OCI-LY1 (cell line): ENCODE data around the gene STAMBPL1.

Experiments used
- H2AFZ ChIP-seq: fragments of 200-600 bp; sonication (generic), shearing (Covaris generic); 2 replicates; pipeline ENCODE4 v1.6.0; 2014; ENCODE audit warnings: antibody characterized with exemption, mild to moderate bottlenecking, low read length
- H3F3A ChIP-seq: fragments of 200-600 bp; sonication (generic), shearing (Covaris generic); 2 replicates; pipeline ENCODE4 v1.6.0; 2014; ENCODE audit warnings: mild to moderate bottlenecking, antibody characterized with exemption, low read length, moderate library complexity; ENCODE audit not compliant: insufficient read depth
- H3K27ac ChIP-seq: fragments of 200-600 bp; sonication (generic); 2 replicates; pipeline ENCODE4 v1.5.1; 2014; ENCODE audit warnings: low read length, mixed run types, mild to moderate bottlenecking, low read depth; ENCODE audit not compliant: poor library complexity, severe bottlenecking
- H3K27me3 ChIP-seq: fragments of 200-600 bp; sonication (generic); 2 replicates; pipeline ENCODE4 v1.6.0; 2014; ENCODE audit warnings: antibody characterized with exemption, mild to moderate bottlenecking, low read length, moderate library complexity; ENCODE audit not compliant: insufficient read depth
- H3K36me3 ChIP-seq: fragments of 200-600 bp; sonication (generic); 2 replicates; pipeline ENCODE4 v1.6.1; 2014; ENCODE audit warnings: mild to moderate bottlenecking, antibody characterized with exemption, low read length, moderate library complexity, mixed read lengths; ENCODE audit not compliant: insufficient read depth
- H3K4me1 ChIP-seq: fragments of 200-600 bp; sonication (generic); 2 replicates; pipeline ENCODE4 v1.5.1; 2014; ENCODE audit warnings: mild to moderate bottlenecking, low read length, moderate library complexity; ENCODE audit not compliant: insufficient read depth, severe bottlenecking
- H3K4me2 ChIP-seq: fragments of 200-600 bp; sonication (generic), shearing (Covaris generic); 2 replicates; pipeline ENCODE4 v1.6.1; 2014; ENCODE audit warnings: low read length
- H3K4me3 ChIP-seq: fragments of 200-600 bp; sonication (generic); 2 replicates; pipeline ENCODE4 v1.5.1; 2014; ENCODE audit warnings: low read length, low read depth, mild to moderate bottlenecking, mixed read lengths; ENCODE audit not compliant: poor library complexity, severe bottlenecking
- H3K79me2 ChIP-seq: fragments of 200-600 bp; shearing (Covaris generic); 2 replicates; pipeline ENCODE4 v1.6.1; 2016; ENCODE audit warnings: mixed run types, low read length, mixed read lengths; ENCODE audit not compliant: insufficient read depth
- H3K9ac ChIP-seq: fragments of 200-600 bp; sonication (generic), shearing (Covaris generic); 2 replicates; pipeline ENCODE4 v1.6.1; 2014; ENCODE audit warnings: mild to moderate bottlenecking, low read length, mixed read lengths
- H3K9me2 ChIP-seq: fragments of 200-600 bp; sonication (generic), shearing (Covaris generic); 2 replicates; pipeline ENCODE4 v1.6.1; 2014; ENCODE audit warnings: low read depth, mild to moderate bottlenecking, low read length, mixed read lengths
- H3K9me3 ChIP-seq: fragments of 200-600 bp; shearing (Covaris generic); 2 replicates; pipeline ENCODE4 v1.6.1; 2014; ENCODE audit warnings: low read length, mixed read lengths
- H4K20me1 ChIP-seq: fragments of 200-600 bp; sonication (generic), shearing (Covaris generic); 2 replicates; pipeline ENCODE4 v1.6.0; 2016; ENCODE audit warnings: mild to moderate bottlenecking, low read length; ENCODE audit not compliant: insufficient read depth
- EZH2 ChIP-seq: fragments of 200-600 bp; sonication (generic), shearing (Covaris generic); IDR thresholded peaks from 2 replicates; pipeline ENCODE4 v1.8.0; 2017; ENCODE audit warnings: borderline replicate concordance, mixed run types, mild to moderate bottlenecking, antibody characterized with exemption, low read length, moderate library complexity, mixed read lengths
- TF ChIP-seq, protein P1 (sequence below): fragments of 200-600 bp; sonication (generic), shearing (Covaris generic); IDR thresholded peaks from 2 replicates; pipeline ENCODE4 v1.5.1; 2017; ENCODE audit warnings: mild to moderate bottlenecking, antibody characterized with exemption, low read length, moderate library complexity, mixed read lengths

STAMBPL1 gene

DNA sequence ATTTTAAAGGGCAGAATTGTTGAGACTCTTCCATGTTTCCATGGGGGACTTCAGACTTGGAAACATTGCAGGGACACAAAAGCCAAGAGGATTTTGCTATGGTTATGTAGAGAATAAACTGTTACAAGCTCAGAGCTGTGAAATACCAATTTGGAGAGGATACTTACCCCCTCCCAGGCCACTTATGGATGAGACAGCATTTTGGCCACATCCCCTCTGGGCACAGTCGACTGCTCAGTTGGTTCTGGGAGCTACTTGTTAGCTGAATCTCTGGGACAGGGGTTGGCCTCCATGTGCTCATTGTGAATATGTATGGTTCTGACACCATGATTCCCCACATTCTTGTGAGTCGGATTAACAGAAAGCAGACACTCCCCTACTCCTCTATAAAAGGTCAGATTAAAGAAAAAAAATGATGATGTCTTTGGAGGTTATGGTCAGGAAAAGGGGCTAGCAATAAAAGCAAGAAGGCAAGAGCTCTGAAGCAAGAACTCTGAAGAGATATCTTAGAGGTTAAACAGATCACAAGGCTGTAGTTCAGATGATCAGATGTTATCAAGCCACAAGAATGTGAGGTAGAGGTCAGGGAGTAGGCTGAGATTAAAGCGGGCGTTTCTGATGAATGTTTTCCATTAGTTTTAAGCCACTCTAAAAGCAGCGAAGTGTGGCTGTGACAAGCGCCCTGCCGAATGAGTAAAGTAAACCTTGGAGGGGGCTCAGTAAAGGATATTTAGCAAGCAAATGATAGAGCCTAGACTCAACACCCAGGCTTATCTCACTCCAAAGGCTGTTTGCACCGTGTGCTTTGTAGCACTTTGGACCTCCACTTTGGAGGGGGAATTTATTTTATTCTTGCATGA lies 17.2 kb downstream of the STAMBPL1 start:
- H3K9ac ChIP-seq, result no peak overlapping the region
- no peak overlapping the region for H3K4me2 ChIP-seq
- H4K20me1 ChIP-seq, result no peaks in the 10 kb centered on the region
- no peak overlapping the region for H3K4me3 ChIP-seq
- peaks cover 4% of the 10 kb centered on the region for H3K36me3 ChIP-seq
- no peak overlapping the region for H2AFZ ChIP-seq
- TF ChIP-seq, protein P1, sequence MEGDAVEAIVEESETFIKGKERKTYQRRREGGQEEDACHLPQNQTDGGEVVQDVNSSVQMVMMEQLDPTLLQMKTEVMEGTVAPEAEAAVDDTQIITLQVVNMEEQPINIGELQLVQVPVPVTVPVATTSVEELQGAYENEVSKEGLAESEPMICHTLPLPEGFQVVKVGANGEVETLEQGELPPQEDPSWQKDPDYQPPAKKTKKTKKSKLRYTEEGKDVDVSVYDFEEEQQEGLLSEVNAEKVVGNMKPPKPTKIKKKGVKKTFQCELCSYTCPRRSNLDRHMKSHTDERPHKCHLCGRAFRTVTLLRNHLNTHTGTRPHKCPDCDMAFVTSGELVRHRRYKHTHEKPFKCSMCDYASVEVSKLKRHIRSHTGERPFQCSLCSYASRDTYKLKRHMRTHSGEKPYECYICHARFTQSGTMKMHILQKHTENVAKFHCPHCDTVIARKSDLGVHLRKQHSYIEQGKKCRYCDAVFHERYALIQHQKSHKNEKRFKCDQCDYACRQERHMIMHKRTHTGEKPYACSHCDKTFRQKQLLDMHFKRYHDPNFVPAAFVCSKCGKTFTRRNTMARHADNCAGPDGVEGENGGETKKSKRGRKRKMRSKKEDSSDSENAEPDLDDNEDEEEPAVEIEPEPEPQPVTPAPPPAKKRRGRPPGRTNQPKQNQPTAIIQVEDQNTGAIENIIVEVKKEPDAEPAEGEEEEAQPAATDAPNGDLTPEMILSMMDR, result no peak
- TF ChIP-seq EZH2, result no peak
- no peaks in the 10 kb centered on the region for H3K79me2 ChIP-seq
- peaks cover 17% of the 10 kb centered on the region for H3K4me1 ChIP-seq
- H3F3A ChIP-seq, result no peaks in the 10 kb centered on the region
- no peaks in the 10 kb centered on the region for H3K27me3 ChIP-seq
- H3K9me3 ChIP-seq, result no peaks in the 10 kb centered on the region
- H3K9me2 ChIP-seq, result no peaks in the 10 kb centered on the region
- no peak overlapping the region for H3K27ac ChIP-seq

DNA sequence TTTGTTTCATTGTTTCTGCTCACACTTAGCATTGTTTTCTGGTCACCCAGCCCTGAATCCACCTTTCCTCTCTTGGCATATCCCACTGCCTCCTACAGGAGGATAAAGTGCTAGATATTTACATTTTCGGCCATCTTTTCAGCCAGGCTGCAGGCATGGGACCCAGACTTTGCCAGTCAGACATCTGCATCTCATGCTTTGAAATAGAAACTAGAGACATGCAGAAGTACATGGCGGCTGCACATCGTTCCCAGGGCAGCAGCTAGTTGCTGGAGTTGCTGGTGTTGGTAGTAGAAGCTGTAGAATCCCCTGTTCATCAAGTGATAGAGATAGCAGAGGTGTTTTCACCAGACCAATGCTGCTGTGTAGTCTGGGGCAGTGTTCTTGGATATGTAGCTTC lies 18.7 kb downstream of the STAMBPL1 start:
- Histone ChIP-seq H3K27ac (no peak overlapping the region), H2AFZ (no peak overlapping the region), H3K36me3 (peaks cover 9% of the 10 kb centered on the region), H3F3A (no peaks in the 10 kb centered on the region), H3K9ac (no peak overlapping the region), H3K9me2 (no peaks in the 10 kb centered on the region), H4K20me1 (no peaks in the 10 kb centered on the region), H3K27me3 (no peaks in the 10 kb centered on the region), H3K4me2 (no peak overlapping the region), H3K4me1 (peaks cover 17% of the 10 kb centered on the region), H3K4me3 (no peak overlapping the region), H3K79me2 (no peaks in the 10 kb centered on the region), H3K9me3 (no peaks in the 10 kb centered on the region)
- no peak for TF ChIP-seq EZH2
- TF ChIP-seq, protein P1, result no peak

GRCh38 chr10:88899886-88900285 lies 19.8 kb downstream of the STAMBPL1 start:
- no peaks in the 10 kb centered on the region for H3K27me3 ChIP-seq
- H3K4me3 ChIP-seq, result no peak overlapping the region
- peaks cover 17% of the 10 kb centered on the region for H3K4me1 ChIP-seq
- H3K36me3 ChIP-seq, result peaks cover 11% of the 10 kb centered on the region
- H3K79me2 ChIP-seq, result no peaks in the 10 kb centered on the region
- no peaks in the 10 kb centered on the region for H3K9me3 ChIP-seq
- no peak overlapping the region for H3K9ac ChIP-seq
- no peaks in the 10 kb centered on the region for H3K9me2 ChIP-seq
- no peaks in the 10 kb centered on the region for H3F3A ChIP-seq
- TF ChIP-seq EZH2, result no peak
- TF ChIP-seq, protein P1, result no peak
- H2AFZ ChIP-seq, result no peak overlapping the region
- H4K20me1 ChIP-seq, result no peaks in the 10 kb centered on the region
- no peak overlapping the region for H3K4me2 ChIP-seq
- no peak overlapping the region for H3K27ac ChIP-seq
